ENCODE data around the gene PTPN12.

The PTPN12 gene

GRCh38 chr7:77655356-77655755 lies 118.3 kb downstream of the PTPN12 start:
- Histone ChIP-seq H3K9me3 (ENCODE audit: control insufficient read depth, low read length) (no peaks in the 10 kb centered on the region), H3K27me3 (replicated peaks; ENCODE audit: control insufficient read depth, insufficient read depth, low read length, poor library complexity, severe bottlenecking) (no peaks in the 10 kb centered on the region), H3K36me3 (ENCODE audit: control insufficient read depth, insufficient read depth, low read length) (no peaks in the 10 kb centered on the region), H3K4me1 (ENCODE audit: control insufficient read depth, insufficient read depth, low read length, poor library complexity, severe bottlenecking) (no peaks in the 10 kb centered on the region), H3K4me3 (ENCODE audit: insufficient read depth, low read depth, low read length, poor library complexity, severe bottlenecking) (no peak overlapping the region), H3K27ac (ENCODE audit: insufficient read depth, low read length, poor library complexity, severe bottlenecking) (no peak overlapping the region)
- DNase-seq: no peak

DNA sequence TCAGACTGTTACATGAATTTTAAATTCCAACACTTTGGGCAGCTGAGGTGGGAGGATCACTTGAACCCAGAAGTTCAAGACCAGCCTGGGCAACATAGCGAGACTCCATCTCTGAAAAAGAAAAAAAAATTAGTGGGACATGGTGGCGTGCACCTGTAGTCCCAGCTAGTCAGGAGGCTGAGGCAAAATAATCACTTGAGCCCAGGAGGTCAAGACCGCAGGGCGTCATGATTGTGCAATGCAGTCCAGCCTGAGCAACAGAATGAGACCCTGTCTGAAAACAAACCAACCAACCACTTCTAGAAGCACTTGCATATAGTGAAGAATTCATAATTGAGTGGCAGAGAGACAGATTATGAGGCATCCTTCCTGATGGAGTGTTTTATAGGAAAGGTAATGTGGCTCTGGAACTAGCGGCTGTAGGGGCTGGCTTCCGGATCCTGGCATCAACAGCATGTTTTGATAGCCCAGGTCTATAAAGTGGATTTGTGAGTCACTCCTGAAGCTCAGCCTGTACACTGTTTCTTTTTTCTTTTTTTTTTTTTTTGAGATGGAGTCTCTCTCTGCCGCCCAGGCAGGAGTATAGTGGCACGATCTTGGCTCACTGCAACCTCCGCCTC lies 118.9 kb downstream of the PTPN12 start:
- no peaks in the 10 kb centered on the region for H3K27me3 ChIP-seq (replicated peaks; ENCODE audit: control insufficient read depth, insufficient read depth, low read length, poor library complexity, severe bottlenecking)
- H3K27ac ChIP-seq (ENCODE audit: insufficient read depth, low read length, poor library complexity, severe bottlenecking): no peak overlapping the region
- DNase-seq: no peak
- no peaks in the 10 kb centered on the region for H3K9me3 ChIP-seq (ENCODE audit: control insufficient read depth, low read length)
- no peaks in the 10 kb centered on the region for H3K36me3 ChIP-seq (ENCODE audit: control insufficient read depth, insufficient read depth, low read length)
- no peaks in the 10 kb centered on the region for H3K4me1 ChIP-seq (ENCODE audit: control insufficient read depth, insufficient read depth, low read length, poor library complexity, severe bottlenecking)
- no peak overlapping the region for H3K4me3 ChIP-seq (ENCODE audit: insufficient read depth, low read depth, low read length, poor library complexity, severe bottlenecking)

DNA sequence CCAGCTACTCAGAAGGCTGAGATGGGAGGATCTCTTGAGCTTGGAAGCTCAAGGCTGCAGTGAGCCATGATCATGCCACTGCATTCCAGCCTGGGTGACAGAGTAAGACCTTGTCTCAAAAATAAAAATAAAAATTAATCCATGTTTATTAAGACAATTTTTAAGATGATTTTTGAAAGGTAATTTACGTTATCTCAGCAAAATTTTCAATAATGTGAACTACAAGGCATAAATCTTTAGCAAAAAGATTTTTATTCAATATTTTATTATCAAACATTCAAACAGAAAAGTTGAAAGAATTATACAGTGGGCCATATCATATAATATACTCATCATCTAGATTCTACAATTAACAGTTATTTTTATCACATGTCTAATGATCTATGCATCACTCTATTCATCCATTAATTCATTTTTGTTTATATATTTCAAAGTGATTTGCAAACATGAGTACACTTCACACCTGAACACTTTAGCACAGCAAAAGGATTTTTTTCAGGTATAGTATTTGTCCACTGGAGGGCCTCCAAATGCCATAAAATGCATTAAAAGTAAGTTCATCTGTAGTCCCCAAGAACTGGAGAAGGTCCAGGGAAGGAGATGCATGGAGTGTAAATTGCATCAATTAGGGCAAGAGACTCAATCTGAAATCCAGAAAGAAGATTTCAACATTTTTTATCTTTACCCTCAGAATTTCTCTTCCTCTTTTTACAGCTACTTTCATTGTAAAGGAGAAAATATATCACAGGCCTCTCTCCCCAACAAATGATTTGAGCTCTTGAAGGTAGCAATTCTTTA lies 120.5 kb downstream of the PTPN12 start:
- no peaks in the 10 kb centered on the region for H3K36me3 ChIP-seq (ENCODE audit: control insufficient read depth, insufficient read depth, low read length)
- H3K27ac ChIP-seq (ENCODE audit: insufficient read depth, low read length, poor library complexity, severe bottlenecking): no peak overlapping the region
- H3K27me3 ChIP-seq (replicated peaks; ENCODE audit: control insufficient read depth, insufficient read depth, low read length, poor library complexity, severe bottlenecking): no peaks in the 10 kb centered on the region
- no peaks in the 10 kb centered on the region for H3K9me3 ChIP-seq (ENCODE audit: control insufficient read depth, low read length)
- no peaks in the 10 kb centered on the region for H3K4me1 ChIP-seq (ENCODE audit: control insufficient read depth, insufficient read depth, low read length, poor library complexity, severe bottlenecking)
- H3K4me3 ChIP-seq (ENCODE audit: insufficient read depth, low read depth, low read length, poor library complexity, severe bottlenecking): no peak overlapping the region
- DNase-seq: no peak

GRCh38 chr7:77658928-77659327 lies 121.8 kb downstream of the PTPN12 start:
- no peaks in the 10 kb centered on the region for H3K36me3 ChIP-seq (ENCODE audit: control insufficient read depth, insufficient read depth, low read length)
- no peaks in the 10 kb centered on the region for H3K4me1 ChIP-seq (ENCODE audit: control insufficient read depth, insufficient read depth, low read length, poor library complexity, severe bottlenecking)
- H3K27ac ChIP-seq (ENCODE audit: insufficient read depth, low read length, poor library complexity, severe bottlenecking): no peak overlapping the region
- H3K27me3 ChIP-seq (replicated peaks; ENCODE audit: control insufficient read depth, insufficient read depth, low read length, poor library complexity, severe bottlenecking): no peaks in the 10 kb centered on the region
- no peaks in the 10 kb centered on the region for H3K9me3 ChIP-seq (ENCODE audit: control insufficient read depth, low read length)
- DNase-seq: no peak
- no peak overlapping the region for H3K4me3 ChIP-seq (ENCODE audit: insufficient read depth, low read depth, low read length, poor library complexity, severe bottlenecking)

- no peaks in the 10 kb centered on the region for H3K4me1 ChIP-seq (ENCODE audit: control insufficient read depth, insufficient read depth, low read length, poor library complexity, severe bottlenecking)
- H3K27me3 ChIP-seq (replicated peaks; ENCODE audit: control insufficient read depth, insufficient read depth, low read length, poor library complexity, severe bottlenecking): no peaks in the 10 kb centered on the region
- no peaks in the 10 kb centered on the region for H3K36me3 ChIP-seq (ENCODE audit: control insufficient read depth, insufficient read depth, low read length)
- H3K9me3 ChIP-seq (ENCODE audit: control insufficient read depth, low read length): no peaks in the 10 kb centered on the region
- no peak overlapping the region for H3K27ac ChIP-seq (ENCODE audit: insufficient read depth, low read length, poor library complexity, severe bottlenecking)
- no peak for DNase-seq
- no peak overlapping the region for H3K4me3 ChIP-seq (ENCODE audit: insufficient read depth, low read depth, low read length, poor library complexity, severe bottlenecking)
These were observed 124.7 kb downstream of the PTPN12 start for GRCh38 chr7:77661816-77662215.

DNA sequence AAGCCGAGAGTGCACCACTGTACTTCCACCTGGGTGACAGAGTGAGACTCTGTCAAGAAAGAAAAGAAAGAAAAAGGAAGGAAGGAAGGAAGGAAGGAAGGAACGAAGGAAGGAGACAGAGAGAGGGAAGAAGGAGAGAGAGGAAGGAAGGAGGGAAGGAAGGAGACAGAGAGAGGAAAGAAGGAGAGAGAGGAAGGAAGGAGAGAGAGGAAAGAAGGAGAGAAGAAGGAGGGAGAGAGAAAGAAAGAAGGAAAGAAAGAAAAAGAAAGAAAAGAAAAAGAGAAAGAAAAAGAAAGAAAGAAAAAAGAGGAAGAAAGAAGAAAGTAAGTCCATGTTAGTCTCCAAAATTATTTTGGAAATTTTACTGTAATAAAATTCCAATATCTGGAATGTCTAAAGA lies 125.8 kb downstream of the PTPN12 start:
- Histone ChIP-seq H3K4me1 (ENCODE audit: control insufficient read depth, insufficient read depth, low read length, poor library complexity, severe bottlenecking) (no peaks in the 10 kb centered on the region), H3K9me3 (ENCODE audit: control insufficient read depth, low read length) (no peaks in the 10 kb centered on the region), H3K27ac (ENCODE audit: insufficient read depth, low read length, poor library complexity, severe bottlenecking) (no peak overlapping the region), H3K4me3 (ENCODE audit: insufficient read depth, low read depth, low read length, poor library complexity, severe bottlenecking) (no peak overlapping the region), H3K36me3 (ENCODE audit: control insufficient read depth, insufficient read depth, low read length) (no peaks in the 10 kb centered on the region), H3K27me3 (replicated peaks; ENCODE audit: control insufficient read depth, insufficient read depth, low read length, poor library complexity, severe bottlenecking) (no peaks in the 10 kb centered on the region)
- DNase-seq: no peak

- H3K4me1 ChIP-seq (ENCODE audit: control insufficient read depth, insufficient read depth, low read length, poor library complexity, severe bottlenecking): no peaks in the 10 kb centered on the region
- no peaks in the 10 kb centered on the region for H3K36me3 ChIP-seq (ENCODE audit: control insufficient read depth, insufficient read depth, low read length)
- no peaks in the 10 kb centered on the region for H3K9me3 ChIP-seq (ENCODE audit: control insufficient read depth, low read length)
- no peak overlapping the region for H3K27ac ChIP-seq (ENCODE audit: insufficient read depth, low read length, poor library complexity, severe bottlenecking)
- no peak for DNase-seq
- H3K27me3 ChIP-seq (replicated peaks; ENCODE audit: control insufficient read depth, insufficient read depth, low read length, poor library complexity, severe bottlenecking): no peaks in the 10 kb centered on the region
- H3K4me3 ChIP-seq (ENCODE audit: insufficient read depth, low read depth, low read length, poor library complexity, severe bottlenecking): no peak overlapping the region
These were observed 127.6 kb downstream of the PTPN12 start for GRCh38 chr7:77664715-77665114.

DNA sequence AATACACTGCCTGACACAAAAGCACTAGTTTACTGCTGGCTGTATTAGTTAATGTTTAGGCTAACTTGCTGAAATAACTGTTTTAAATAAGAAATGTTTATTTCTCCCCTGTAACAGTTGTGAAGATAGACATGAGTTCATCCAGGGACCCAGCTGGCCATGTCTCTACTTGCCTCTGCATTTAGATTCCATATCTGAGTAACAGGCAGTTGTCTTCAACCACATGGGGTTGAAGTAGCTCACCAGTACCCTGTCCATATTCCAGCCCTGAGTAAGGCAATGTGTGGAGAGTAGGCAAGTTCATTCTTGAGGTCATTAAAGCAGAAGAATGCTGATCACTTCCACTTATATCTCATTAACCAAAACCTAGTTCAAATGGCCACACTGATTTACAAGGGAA lies 128.1 kb downstream of the PTPN12 start:
- H3K9me3 ChIP-seq (ENCODE audit: control insufficient read depth, low read length): no peaks in the 10 kb centered on the region
- no peak overlapping the region for H3K27ac ChIP-seq (ENCODE audit: insufficient read depth, low read length, poor library complexity, severe bottlenecking)
- no peak overlapping the region for H3K4me3 ChIP-seq (ENCODE audit: insufficient read depth, low read depth, low read length, poor library complexity, severe bottlenecking)
- H3K27me3 ChIP-seq (replicated peaks; ENCODE audit: control insufficient read depth, insufficient read depth, low read length, poor library complexity, severe bottlenecking): no peaks in the 10 kb centered on the region
- no peaks in the 10 kb centered on the region for H3K4me1 ChIP-seq (ENCODE audit: control insufficient read depth, insufficient read depth, low read length, poor library complexity, severe bottlenecking)
- H3K36me3 ChIP-seq (ENCODE audit: control insufficient read depth, insufficient read depth, low read length): no peaks in the 10 kb centered on the region
- no peak for DNase-seq

DNA sequence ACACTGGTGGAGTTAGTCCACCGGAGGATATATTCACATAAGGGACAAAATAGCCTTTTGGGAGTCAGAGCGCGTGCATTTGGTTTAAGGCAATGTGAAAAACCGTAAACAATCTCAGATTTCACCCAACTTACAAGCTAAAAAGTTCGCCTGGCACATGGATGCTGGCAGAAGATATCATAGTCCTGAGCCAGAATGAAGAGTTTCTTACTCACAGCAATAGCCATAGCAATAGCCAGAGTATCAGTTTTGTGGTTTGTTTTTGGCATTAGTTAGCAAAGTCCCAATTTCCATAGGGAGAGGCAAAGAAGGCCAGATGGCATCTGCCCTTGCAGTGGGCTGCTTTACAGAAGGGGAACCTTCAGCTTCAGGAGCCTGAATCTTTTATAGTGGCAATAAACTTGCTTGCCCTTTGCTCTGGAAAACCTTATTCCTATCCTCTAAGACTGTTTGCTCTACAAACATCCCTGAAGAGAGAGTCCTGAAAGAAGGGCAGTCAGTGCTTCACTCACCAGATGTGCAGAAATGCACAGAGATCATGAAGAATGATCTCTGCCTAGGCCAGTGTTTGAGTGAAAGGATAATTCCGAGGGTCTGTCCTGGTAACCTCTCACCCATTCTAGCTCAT lies 130.5 kb downstream of the PTPN12 start:
- Histone ChIP-seq H3K4me3 (ENCODE audit: insufficient read depth, low read depth, low read length, poor library complexity, severe bottlenecking) (no peak overlapping the region), H3K27ac (ENCODE audit: insufficient read depth, low read length, poor library complexity, severe bottlenecking) (no peak overlapping the region), H3K27me3 (replicated peaks; ENCODE audit: control insufficient read depth, insufficient read depth, low read length, poor library complexity, severe bottlenecking) (no peaks in the 10 kb centered on the region), H3K36me3 (ENCODE audit: control insufficient read depth, insufficient read depth, low read length) (no peaks in the 10 kb centered on the region), H3K9me3 (ENCODE audit: control insufficient read depth, low read length) (no peaks in the 10 kb centered on the region), H3K4me1 (ENCODE audit: control insufficient read depth, insufficient read depth, low read length, poor library complexity, severe bottlenecking) (no peaks in the 10 kb centered on the region)
- no peak for DNase-seq

DNA sequence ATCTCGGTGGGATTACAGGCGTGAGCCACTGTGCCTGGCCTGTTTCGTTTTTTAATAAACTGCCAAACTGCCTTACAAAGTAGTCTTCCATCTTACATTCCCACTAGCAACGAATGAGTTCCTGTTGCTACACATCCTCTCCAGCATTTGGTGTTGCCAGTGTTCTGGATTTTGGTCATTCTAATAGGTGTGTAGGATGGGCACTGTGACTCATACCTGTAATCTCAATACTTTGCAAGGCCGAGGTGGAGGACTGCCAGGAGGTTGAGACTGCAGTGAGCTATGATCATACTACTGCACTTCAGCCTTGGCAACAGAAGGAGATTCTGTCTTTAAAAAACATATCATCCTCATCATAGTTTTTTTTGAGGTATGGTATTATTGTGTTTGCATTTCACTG lies 137.8 kb downstream of the PTPN12 start:
- no peak overlapping the region for H3K27ac ChIP-seq (ENCODE audit: insufficient read depth, low read length, poor library complexity, severe bottlenecking)
- no peak overlapping the region for H3K4me3 ChIP-seq (ENCODE audit: insufficient read depth, low read depth, low read length, poor library complexity, severe bottlenecking)
- no peaks in the 10 kb centered on the region for H3K36me3 ChIP-seq (ENCODE audit: control insufficient read depth, insufficient read depth, low read length)
- no peaks in the 10 kb centered on the region for H3K4me1 ChIP-seq (ENCODE audit: control insufficient read depth, insufficient read depth, low read length, poor library complexity, severe bottlenecking)
- H3K9me3 ChIP-seq (ENCODE audit: control insufficient read depth, low read length): no peaks in the 10 kb centered on the region
- no peak for DNase-seq
- no peaks in the 10 kb centered on the region for H3K27me3 ChIP-seq (replicated peaks; ENCODE audit: control insufficient read depth, insufficient read depth, low read length, poor library complexity, severe bottlenecking)

Data from effector memory CD4-positive, alpha-beta T cell (primary cell).